NCI-H345 treated with DMSO at 0.1 percent for 48 hours (cell line): ENCODE data around the gene VPS29.

Source experiments
- DNase-seq: peaks from one replicate; lab custom pipeline; 2025; ENCODE audit not compliant: unreplicated experiment; lab: John Stamatoyannopoulos, UW

Gene VPS29

DNA sequence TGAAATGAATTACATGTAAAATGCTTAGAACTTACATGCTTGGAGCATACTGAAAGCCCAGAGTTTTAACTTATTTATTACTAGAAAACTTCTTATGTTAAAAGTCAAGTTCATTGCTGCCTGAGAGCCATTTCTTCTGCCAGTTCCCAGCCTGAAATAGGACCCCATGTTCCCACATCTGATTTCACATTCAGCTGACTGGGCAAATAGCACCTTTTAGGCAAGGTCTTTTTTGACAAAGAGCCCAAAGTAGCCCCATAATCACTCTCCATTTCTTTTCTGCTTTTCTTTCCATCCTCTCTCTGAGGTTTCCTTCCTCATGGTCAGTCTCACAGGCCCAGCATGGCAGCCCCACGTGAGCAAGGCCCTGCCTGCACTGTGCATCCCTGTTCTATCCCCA, 50.6 kb downstream of the VPS29 start:
- no peak for DNase-seq

DNA sequence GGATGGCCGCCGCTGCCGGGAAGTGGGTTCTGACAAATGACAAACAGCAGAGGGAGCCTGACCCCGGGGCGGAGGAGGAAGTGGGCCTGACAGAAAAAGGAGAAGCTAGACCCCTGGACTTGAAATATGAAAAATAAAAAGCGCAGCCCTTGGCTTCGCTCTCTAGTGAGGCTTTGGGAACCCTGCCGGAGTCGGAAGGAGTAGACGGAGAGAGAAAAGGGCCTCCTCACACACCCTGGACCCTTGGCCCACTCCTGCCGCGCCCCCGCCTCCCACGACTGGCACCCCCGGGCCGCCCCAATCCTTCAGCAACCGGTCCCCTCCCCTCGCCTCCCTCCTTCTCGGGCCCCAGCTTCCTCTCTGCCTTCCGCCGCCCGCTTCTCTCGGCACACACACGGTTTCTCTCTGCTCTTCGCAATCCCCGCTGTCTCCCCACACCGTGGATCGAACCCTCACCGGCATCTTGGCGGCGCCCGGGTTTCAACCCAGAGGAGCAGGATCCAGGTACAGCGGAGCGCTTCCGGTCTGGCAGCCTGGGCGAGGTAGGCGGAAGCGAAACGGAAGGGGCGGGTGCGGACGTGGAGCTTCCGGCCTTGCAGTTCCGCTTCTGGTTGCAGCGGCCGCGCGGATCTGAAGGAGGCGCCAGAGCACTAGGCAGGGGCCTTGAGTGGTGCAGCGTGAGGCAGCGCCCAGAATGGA, 52.0 kb downstream of the VPS29 start, which contains the start of gene ARPC3:
Gene ARPC3, minus strand, starts transcription at position 539 of the 699 bp plus-strand sequence. Its CDS starts 77 bp downstream, at position 462.
- peak; percentile 74 for DNase-seq

DNA sequence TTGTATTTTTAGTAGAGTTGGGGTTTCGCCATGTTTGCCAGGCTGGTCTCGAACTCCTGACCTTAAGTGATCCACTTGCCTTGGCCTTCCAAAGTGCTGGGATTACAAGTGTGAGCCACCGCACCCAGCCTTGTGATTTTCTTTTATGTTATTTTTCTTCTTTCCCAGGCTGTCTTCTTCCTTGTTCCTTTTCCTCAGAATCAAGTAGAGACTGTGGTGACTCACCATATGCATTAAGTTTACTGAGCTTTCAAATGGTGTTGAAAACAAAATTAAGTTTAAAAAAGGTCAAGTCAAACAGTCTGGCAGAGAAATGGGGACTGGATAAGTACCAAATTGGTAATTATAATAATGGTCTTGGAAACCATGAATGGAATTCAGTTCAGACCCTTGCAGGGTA, 57.5 kb downstream of the VPS29 start:
- DNase-seq: no peak
